H1 (cell line): Measurements from ENCODE around the gene CDC45. TPM values are rescaled to one million over a fixed set of nuclear protein-coding genes. Genes with fewer than 3 reads are reported as not detected.
A peak's percentile ranks its signal among the peaks of the same experiment; 100 is the strongest.

ENCODE experiments used
- CTCF ChIA-PET: fragments of 300-600 bp; sonication (Branson Sonifier 250); formaldehyde crosslinking; loops from one replicate; lab custom pipeline; 2021; ENCODE audit not compliant: partially characterized antibody; lab: Charles Lee
- POLR2A ChIA-PET: fragments of 300-600 bp; sonication (Branson Sonifier 250); formaldehyde crosslinking; loops from one replicate; lab custom pipeline; 2021; ENCODE audit warnings: inconsistent platforms; ENCODE audit not compliant: partially characterized antibody; lab: Charles Lee
- DNase-seq, 2 experiments: peaks; one replicate each; pipeline versions ENCODE4 v3.0.0 to v3.0.0-alpha.2; 2010 to 2022; ENCODE audit warnings: low spot score in 2 of 2, low read depth in 1 of 2, mixed read lengths in 1 of 2
- FAIRE-seq: peaks from 2 replicates; lab custom pipeline; 2011; peaks lifted over from hg19 to GRCh38; lab: Jason Lieb, UNC
- H2AFZ ChIP-seq: 2 replicates; pipeline ENCODE4 v1.8.1; 2012; ENCODE audit warnings: low read length, inconsistent platforms
- H2AK5ac ChIP-seq: 2 replicates; pipeline ENCODE4 v1.6.1; 2013; ENCODE audit warnings: low read depth, low read length
- H2BK120ac ChIP-seq: replicated peaks from 2 replicates; pipeline ENCODE3; 2013; ENCODE audit warnings: low read depth, low read length, inconsistent platforms
- H2BK12ac ChIP-seq: 2 replicates; pipeline ENCODE4 v1.6.1; 2013; ENCODE audit warnings: low read depth, low read length
- H2BK15ac ChIP-seq: 2 replicates; pipeline ENCODE4 v1.6.1; 2013; ENCODE audit warnings: low read length
- H2BK20ac ChIP-seq: 2 replicates; pipeline ENCODE4 v1.6.1; 2013; ENCODE audit warnings: low read length
- H2BK5ac ChIP-seq: 2 replicates; pipeline ENCODE4 v1.6.1; 2013; ENCODE audit warnings: low read depth, low read length
- H3K14ac ChIP-seq: 2 replicates; pipeline ENCODE4 v1.6.1; 2013; ENCODE audit warnings: inconsistent platforms; ENCODE audit not compliant: insufficient read length
- H3K18ac ChIP-seq: 2 replicates; pipeline ENCODE4 v1.6.1; 2013; ENCODE audit warnings: low read length; ENCODE audit errors: extremely low read depth
- H3K23ac ChIP-seq: 2 replicates; pipeline ENCODE4 v1.6.1; 2013; ENCODE audit warnings: inconsistent platforms; ENCODE audit not compliant: insufficient read length
- H3K23me2 ChIP-seq: 2 replicates; pipeline ENCODE4 v1.6.1; 2013; ENCODE audit warnings: low read depth, low read length
- H3K27ac ChIP-seq: 2 replicates; pipeline ENCODE4 v1.6.1; 2011; ENCODE audit warnings: low read depth, low read length, inconsistent platforms
- H3K27me3 ChIP-seq, 4 experiments: replicated peaks in 1 of 4; 1 replicate in 1 of 4; 2 replicates in 3 of 4; pipeline versions ENCODE4 v1.6.1 to v1.8.1; 2011 to 2013; ENCODE audit warnings: low read length in 3 of 4, mild to moderate bottlenecking in 3 of 4, inconsistent platforms in 2 of 4, mixed read lengths in 2 of 4, moderate library complexity in 1 of 4; ENCODE audit not compliant: control insufficient read depth in 3 of 4, insufficient read depth in 3 of 4; ENCODE audit errors: extremely low read depth in 1 of 4
- H3K36me3 ChIP-seq, 4 experiments: 2 replicates each; pipeline versions ENCODE4 v1.6.1 to v1.8.1; 2011 to 2013; ENCODE audit warnings: mild to moderate bottlenecking in 4 of 4, low read length in 3 of 4, moderate library complexity in 2 of 4, control low read depth in 1 of 4, inconsistent platforms in 1 of 4; ENCODE audit not compliant: insufficient read depth in 4 of 4, control insufficient read depth in 2 of 4
- H3K4ac ChIP-seq: replicated peaks from 2 replicates; pipeline ENCODE3; 2013; ENCODE audit warnings: low read length, low read depth, mixed read lengths, inconsistent platforms; ENCODE audit not compliant: insufficient read length
- H3K4me1 ChIP-seq, 4 experiments: replicated peaks in 1 of 4; 1 replicate in 1 of 4; 2 replicates in 3 of 4; pipeline versions ENCODE4 v1.6.1 to v1.8.1; 2011 to 2013; ENCODE audit warnings: low read length in 3 of 4, inconsistent platforms in 2 of 4, mixed read lengths in 1 of 4; ENCODE audit not compliant: insufficient read depth in 4 of 4, control insufficient read depth in 3 of 4
- H3K4me2 ChIP-seq, 2 experiments: 2 replicates each; pipeline versions ENCODE4 v1.6.1 to v1.8.1; 2011 to 2013; ENCODE audit warnings: low read depth in 2 of 2, low read length in 2 of 2, control low read depth in 1 of 2, inconsistent platforms in 1 of 2, mild to moderate bottlenecking in 1 of 2; ENCODE audit not compliant: insufficient read depth in 1 of 2
- H3K4me3 ChIP-seq, 4 experiments: fragments of 200-600, 300-600 bp in 1 of 4; sonication (generic), shearing (Covaris generic), sonication (Bioruptor Twin) in 1 of 4; 2 replicates each; pipeline versions ENCODE4 v1.5.1 to v1.8.1; 2011 to 2016; ENCODE audit warnings: low read length in 4 of 4, low read depth in 3 of 4, control low read depth in 2 of 4, inconsistent platforms in 2 of 4, mild to moderate bottlenecking in 2 of 4, mixed read lengths in 1 of 4, moderate library complexity in 1 of 4; ENCODE audit not compliant: insufficient read depth in 2 of 4; ENCODE audit errors: extremely low read depth in 1 of 4
- H3K56ac ChIP-seq: replicated peaks from 2 replicates; pipeline ENCODE3; 2013; ENCODE audit warnings: low read depth, mild to moderate bottlenecking, mixed read lengths, low read length, inconsistent platforms; ENCODE audit not compliant: insufficient read length
- H3K79me1 ChIP-seq: 2 replicates; pipeline ENCODE4 v1.6.1; 2013; ENCODE audit warnings: low read depth, low read length, control low read depth
- H3K79me2 ChIP-seq, 2 experiments: 2 replicates each; pipeline versions ENCODE4 v1.6.1 to v1.8.1; 2012 to 2013; ENCODE audit warnings: low read length in 2 of 2, mild to moderate bottlenecking in 2 of 2, inconsistent platforms in 1 of 2; ENCODE audit not compliant: insufficient read depth in 2 of 2, control insufficient read depth in 1 of 2
- H3K9ac ChIP-seq, 4 experiments: replicated peaks in 1 of 4; 1 replicate in 1 of 4; 2 replicates in 3 of 4; pipeline versions ENCODE4 v1.6.1 to v1.8.1; 2011 to 2013; ENCODE audit warnings: low read depth in 3 of 4, low read length in 3 of 4, control low read depth in 2 of 4, mild to moderate bottlenecking in 2 of 4, moderate library complexity in 2 of 4, inconsistent platforms in 1 of 4; ENCODE audit errors: extremely low read depth in 1 of 4
- H3K9me3 ChIP-seq, 2 experiments: 2 replicates each; pipeline versions ENCODE4 v1.6.1 to v1.8.1; 2012 to 2013; ENCODE audit warnings: mild to moderate bottlenecking in 2 of 2, moderate library complexity in 2 of 2, control low read depth in 1 of 2, inconsistent platforms in 1 of 2, low read depth in 1 of 2, low read length in 1 of 2, mixed read lengths in 1 of 2; ENCODE audit not compliant: insufficient read depth in 2 of 2
- H4K20me1 ChIP-seq, 2 experiments: replicated peaks in 1 of 2; 2 replicates each; pipeline versions ENCODE3 to v1.8.1; 2011 to 2013; ENCODE audit warnings: inconsistent platforms in 2 of 2, low read length in 2 of 2, mild to moderate bottlenecking in 1 of 2; ENCODE audit not compliant: insufficient read depth in 2 of 2, control insufficient read depth in 1 of 2
- H4K5ac ChIP-seq: 2 replicates; pipeline ENCODE4 v1.6.1; 2013; ENCODE audit warnings: low read length, low read depth, mixed read lengths, inconsistent platforms; ENCODE audit not compliant: insufficient read length
- H4K8ac ChIP-seq: 2 replicates; pipeline ENCODE4 v1.8.0; 2013; ENCODE audit warnings: mild to moderate bottlenecking, moderate library complexity, low read length, inconsistent platforms; ENCODE audit not compliant: insufficient read depth; ENCODE audit errors: extremely low read depth
- H4K91ac ChIP-seq: replicated peaks from 2 replicates; pipeline ENCODE3; 2013; ENCODE audit warnings: low read length, mixed read lengths, inconsistent platforms; ENCODE audit not compliant: insufficient read length
- HDAC2 ChIP-seq, 2 experiments: fragments of 300-600 bp in 1 of 2; sonication (generic) in 1 of 2; IDR thresholded peaks; 2 replicates each; pipeline ENCODE4 v1.6.1; 2011 to 2012; ENCODE audit warnings: low read depth in 2 of 2, low read length in 2 of 2, mild to moderate bottlenecking in 2 of 2, moderate library complexity in 2 of 2, borderline replicate concordance in 1 of 2, inconsistent platforms in 1 of 2
- POLR2A ChIP-seq, 2 experiments: IDR thresholded peaks; 1 replicate in 1 of 2; 2 replicates in 1 of 2; pipeline ENCODE4 v1.6.1; 2011; ENCODE audit warnings: low read depth in 2 of 2, low read length in 2 of 2, mild to moderate bottlenecking in 2 of 2; ENCODE audit errors: control extremely low read depth in 1 of 2
- TCF12 ChIP-seq: IDR thresholded peaks from 2 replicates; pipeline ENCODE4 v1.6.1; 2011; ENCODE audit warnings: low read depth, mild to moderate bottlenecking, low read length
- WGBS, 2 experiments: shearing (Covaris generic) in 1 of 2; methylation state at CpG; one replicate each; pipeline versions ENCODE4 v1.1.6 to v1.1.7; 2013 to 2015; ENCODE audit warnings: low lambda C conversion rate in 2 of 2, mixed read lengths in 2 of 2, inconsistent platforms in 1 of 2, low coverage in 1 of 2, missing lambda C conversion rate in 1 of 2; ENCODE audit not compliant: insufficient replicate concordance in 2 of 2, insufficient coverage in 1 of 2, insufficient read length in 1 of 2; ENCODE audit errors: extremely low coverage in 1 of 2, missing lambda C conversion rate in 1 of 2; 5-methylcytosine and 5-hydroxymethylcytosine counted together
- polyA plus RNA-seq, 7 experiments: library from polyadenylated mRNA; depleted of rRNA in 3 of 7; stranded (reverse) in 5 of 7; unstranded in 2 of 7; fragments of >200 nt in 5 of 7; fragments of 200-250 nt in 2 of 7; gene quantifications; 1 replicate in 5 of 7; 2 replicates in 1 of 7; 4 replicates in 1 of 7; pipeline versions ENCODE4 v1.2.1 to v1.2.3, GENCODE V29; 2011 to 2013; ENCODE audit warnings: missing spikeins in 2 of 7, mixed read lengths in 2 of 7
- total RNA-seq: library from RNA; stranded (reverse); fragmentation: NEBNext Ultra II Directional; extraction: Animal tissue kit (Norgen Biotek cat#: 25700); gene quantifications from 2 replicates; pipeline ENCODE4 v1.2.1, GENCODE V29; 2021

CDC45 gene
- total and polyA plus RNA-seq, 2 of the 8 experiments (the other 6 are each of a cell fraction or from before 2014, with no cell fraction given) = 31.9 to 37.7 TPM

DNA sequence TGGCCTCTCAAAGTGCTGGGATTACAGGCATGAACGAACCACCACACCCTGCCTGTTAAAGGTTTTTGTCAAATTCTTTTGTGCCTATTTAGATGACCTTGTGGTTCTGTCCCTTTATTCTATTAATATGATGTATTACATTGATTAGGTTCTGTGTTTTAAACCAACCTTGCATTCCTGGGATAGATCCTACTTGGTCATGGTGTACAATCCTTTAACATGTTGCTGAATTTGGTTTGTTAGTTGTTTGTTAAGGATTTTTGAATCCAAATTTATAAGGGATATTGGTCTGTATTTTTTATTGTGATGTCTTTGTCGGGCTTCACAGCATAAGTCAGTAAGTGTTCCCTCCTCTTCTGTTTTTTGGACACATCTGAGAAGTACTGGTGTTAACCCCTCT is 73.5 kb downstream of the CDC45 start:
- WGBS, 2 experiments = 83% methylated on average over 2 of the region's 2 CpGs; no CpG with 5 or more reads in 1 of the 2 experiments

More for the DNA sequence above, 73.5 kb downstream of the CDC45 start:
- ChIA-PET POLR2A (no interaction called here), CTCF (interaction anchor here (4.0 kb wide), 1 partner anchor 79 kb away, joined by 10 read pairs; no protein-coding TSS in a partner anchor)
- Histone ChIP-seq H3K23ac (no peak overlapping the region), H2AK5ac (no peak overlapping the region), H4K5ac (no peak overlapping the region), H3K9me3 (no peaks in the 10 kb centered on the region), H3K4me3 (no peak overlapping the region), H3K27ac (no peak overlapping the region), H2BK120ac (no peak overlapping the region), H2BK5ac (no peak overlapping the region), H4K8ac (no peak overlapping the region), H3K56ac (no peak overlapping the region), H3K9ac (no peak overlapping the region), H2AFZ (no peak overlapping the region), H2BK15ac (no peak overlapping the region), H3K27me3 (peaks cover 0 to 2% (median 0%) of the 10 kb centered on the region in 4 experiments; a peak in 1 of 7 replicates), H3K4ac (no peak overlapping the region), H3K4me1 (peaks cover 0 to 2% (median 1%) of the 10 kb centered on the region in 4 experiments; a peak in 4 of 7 replicates), H4K91ac (no peak overlapping the region), H3K4me2 (no peak overlapping the region), H3K79me2 (no peaks in the 10 kb centered on the region), H3K79me1 (no peaks in the 10 kb centered on the region), H3K23me2 (no peaks in the 10 kb centered on the region), H3K36me3 (no peaks in the 10 kb centered on the region), H3K18ac (no peak overlapping the region), H4K20me1 (no peaks in the 10 kb centered on the region), H2BK20ac (no peak overlapping the region), H3K14ac (no peak overlapping the region), H2BK12ac (no peak overlapping the region)
- TF ChIP-seq TCF12 (no peak), POLR2A (IDR thresholded peaks at IDR 0.05; ENCODE audit: control extremely low read depth in 1 of 2, low read depth in 2 of 2, low read length in 2 of 2) (no peak), HDAC2 (IDR thresholded peaks at IDR 0.05; ENCODE audit: borderline replicate concordance in 1 of 2, low read depth in 2 of 2, low read length in 2 of 2) (no peak)
- FAIRE-seq (peak; percentile 50), DNase-seq (no peak)
